Testis (tissue), 2 donors: Measurements from ENCODE around the gene SAMM50.

Experiments
- POLR2A ChIP-seq: fragments of 450-650 bp; IDR thresholded peaks from one replicate; pipeline ENCODE4 v1.6.1; 2017; ENCODE audit warnings: antibody characterized with exemption, mild to moderate bottlenecking, moderate library complexity
- TF ChIP-seq, protein P1 (sequence below), 3 experiments: fragments of 450-650 bp in 2 of 3; fragments of 200-600 bp in 1 of 3; sonication (generic) in 1 of 3; IDR thresholded peaks; one replicate each; pipeline ENCODE4 v1.5.1; 2016 to 2019; ENCODE audit warnings: antibody characterized with exemption in 3 of 3, mild to moderate bottlenecking in 2 of 3, moderate library complexity in 1 of 3

DNA sequence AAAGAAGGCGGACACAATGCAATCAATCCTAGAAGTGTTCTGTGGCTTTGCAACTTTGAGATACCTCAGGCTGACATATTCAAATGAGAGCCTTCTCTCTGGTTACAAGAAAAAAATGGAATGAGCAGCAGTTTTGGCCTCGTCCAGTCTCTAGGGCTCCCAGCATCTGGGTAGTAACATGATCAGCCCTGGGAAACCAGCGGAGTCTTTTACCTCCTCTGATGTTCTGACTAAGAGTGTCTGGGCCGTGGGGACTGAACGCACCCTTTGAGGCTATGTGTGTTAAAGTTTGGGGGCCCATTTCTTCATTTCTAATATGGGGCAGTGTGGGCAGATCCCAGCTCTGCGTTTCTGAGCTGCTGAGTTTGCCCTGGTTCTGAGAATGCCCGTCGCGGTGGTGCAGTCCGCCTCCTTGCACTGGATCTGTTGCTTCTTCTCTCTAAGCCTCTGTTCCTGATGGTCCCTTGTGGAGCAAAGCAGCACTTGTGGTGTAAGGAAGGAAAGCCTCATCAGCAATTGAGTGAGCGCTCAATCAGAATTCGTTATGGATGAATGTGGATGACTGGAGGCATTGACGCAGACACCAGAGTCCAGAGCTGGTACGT, 77.0 kb downstream of the SAMM50 start:
- TF ChIP-seq, protein P1, sequence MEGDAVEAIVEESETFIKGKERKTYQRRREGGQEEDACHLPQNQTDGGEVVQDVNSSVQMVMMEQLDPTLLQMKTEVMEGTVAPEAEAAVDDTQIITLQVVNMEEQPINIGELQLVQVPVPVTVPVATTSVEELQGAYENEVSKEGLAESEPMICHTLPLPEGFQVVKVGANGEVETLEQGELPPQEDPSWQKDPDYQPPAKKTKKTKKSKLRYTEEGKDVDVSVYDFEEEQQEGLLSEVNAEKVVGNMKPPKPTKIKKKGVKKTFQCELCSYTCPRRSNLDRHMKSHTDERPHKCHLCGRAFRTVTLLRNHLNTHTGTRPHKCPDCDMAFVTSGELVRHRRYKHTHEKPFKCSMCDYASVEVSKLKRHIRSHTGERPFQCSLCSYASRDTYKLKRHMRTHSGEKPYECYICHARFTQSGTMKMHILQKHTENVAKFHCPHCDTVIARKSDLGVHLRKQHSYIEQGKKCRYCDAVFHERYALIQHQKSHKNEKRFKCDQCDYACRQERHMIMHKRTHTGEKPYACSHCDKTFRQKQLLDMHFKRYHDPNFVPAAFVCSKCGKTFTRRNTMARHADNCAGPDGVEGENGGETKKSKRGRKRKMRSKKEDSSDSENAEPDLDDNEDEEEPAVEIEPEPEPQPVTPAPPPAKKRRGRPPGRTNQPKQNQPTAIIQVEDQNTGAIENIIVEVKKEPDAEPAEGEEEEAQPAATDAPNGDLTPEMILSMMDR (IDR thresholded peaks at IDR 0.05), result no peak
- TF ChIP-seq POLR2A, result no peak
